Right lobe of liver (tissue), 6 donors: Measurements from ENCODE around the gene TTC7B. TPM values are rescaled to one million over a fixed set of nuclear protein-coding genes. Genes with fewer than 3 reads are reported as not detected.
A peak's percentile ranks its signal among the peaks of the same experiment; 100 is the strongest.

ENCODE experiments used
- ATAC-seq, 4 donors: fragments of 200-7000 bp; cut with Tn5 transposase; one replicate each; pipeline ENCODE4 v1.9.1; 2020; ENCODE audit warnings: mild to moderate bottlenecking in 4 of 4, moderate library complexity in 4 of 4
- DNase-seq, 3 donors: peaks; one replicate each; pipeline ENCODE4 v3.0.0-alpha.2; 2020
- H3K27ac ChIP-seq, 3 donors: fragments of 200-600 bp; one replicate each; pipeline ENCODE4 v1.8.0; 2022
- H3K27me3 ChIP-seq, 2 donors: fragments of 200-600 bp; one replicate each; pipeline ENCODE4 v1.8.0; 2022
- H3K36me3 ChIP-seq, 4 donors: fragments of 200-600 bp; sonication (generic) in 1 of 4; one replicate each; pipeline versions ENCODE4 v1.5.1 to v1.8.0; 2017 to 2022; ENCODE audit warnings: control low read depth in 1 of 4
- H3K4me1 ChIP-seq, 4 donors: fragments of 200-600 bp; sonication (generic) in 1 of 4; one replicate each; pipeline versions ENCODE4 v1.5.1 to v1.8.0; 2017 to 2022; ENCODE audit warnings: control low read depth in 1 of 4
- H3K4me3 ChIP-seq, 3 donors: fragments of 200-600 bp; one replicate each; pipeline ENCODE4 v1.8.0; 2022
- H3K9me3 ChIP-seq, 4 donors: fragments of 200-600 bp; sonication (generic) in 1 of 4; one replicate each; pipeline versions ENCODE4 v1.5.1 to v1.8.0; 2017 to 2022; ENCODE audit warnings: control low read depth in 1 of 4
- POLR2A ChIP-seq: fragments of 450-650 bp; IDR thresholded peaks from one replicate; pipeline ENCODE4 v1.6.1; 2017; ENCODE audit warnings: antibody characterized with exemption, mild to moderate bottlenecking
- WGBS: methylation state at CpG from one replicate; pipeline ENCODE4 v1.1.6; 2018; ENCODE audit warnings: low coverage, low lambda C conversion rate; ENCODE audit not compliant: insufficient coverage; ENCODE audit errors: missing lambda C conversion rate; 5-methylcytosine and 5-hydroxymethylcytosine counted together
- intact Hi-C, 2 donors: fragments of 100-400 bp; cut with DNase I; formaldehyde crosslinking; loops; one replicate each; pipeline versions ENCODE4 v1.11.2 to v1.14.1; 2022
- total RNA-seq, 6 experiments: library from RNA; depleted of rRNA in 2 of 6; stranded (reverse); fragments of >200 nt in 2 of 6; fragmentation: NEBNext Ultra II Directional in 3 of 6; extraction: Animal tissue kit (Norgen Biotek cat#: 25700) in 3 of 6; gene quantifications; one replicate each; pipeline versions ENCODE4 v1.1.0 to v1.2.4, GENCODE V29; 2016 to 2023
- TF ChIP-seq, protein P1 (sequence below), 4 donors: fragments of 200-600 bp in 3 of 4; fragments of 450-650 bp in 1 of 4; IDR thresholded peaks; one replicate each; pipeline versions ENCODE4 v1.5.1 to v1.8.0; 2016 to 2022; ENCODE audit warnings: antibody characterized with exemption in 4 of 4, mild to moderate bottlenecking in 2 of 4
- donor health status: DM: no; HTN: yes; CAD: no.
- donor health status: DM: no; HTN: no; CAD: no.
- donor health status: DM: no; HTN: no; CAD: no.
- donor health status: DM: no; HTN: yes; CAD: no.
- donor health status: DM: no; HTN: yes; CAD: no.

TTC7B gene
- total RNA-seq, 6 experiments from 2014 or later: 18.4 to 56.1 (median 37.5) TPM

- no peak for TF ChIP-seq POLR2A
- TF ChIP-seq, protein P1, sequence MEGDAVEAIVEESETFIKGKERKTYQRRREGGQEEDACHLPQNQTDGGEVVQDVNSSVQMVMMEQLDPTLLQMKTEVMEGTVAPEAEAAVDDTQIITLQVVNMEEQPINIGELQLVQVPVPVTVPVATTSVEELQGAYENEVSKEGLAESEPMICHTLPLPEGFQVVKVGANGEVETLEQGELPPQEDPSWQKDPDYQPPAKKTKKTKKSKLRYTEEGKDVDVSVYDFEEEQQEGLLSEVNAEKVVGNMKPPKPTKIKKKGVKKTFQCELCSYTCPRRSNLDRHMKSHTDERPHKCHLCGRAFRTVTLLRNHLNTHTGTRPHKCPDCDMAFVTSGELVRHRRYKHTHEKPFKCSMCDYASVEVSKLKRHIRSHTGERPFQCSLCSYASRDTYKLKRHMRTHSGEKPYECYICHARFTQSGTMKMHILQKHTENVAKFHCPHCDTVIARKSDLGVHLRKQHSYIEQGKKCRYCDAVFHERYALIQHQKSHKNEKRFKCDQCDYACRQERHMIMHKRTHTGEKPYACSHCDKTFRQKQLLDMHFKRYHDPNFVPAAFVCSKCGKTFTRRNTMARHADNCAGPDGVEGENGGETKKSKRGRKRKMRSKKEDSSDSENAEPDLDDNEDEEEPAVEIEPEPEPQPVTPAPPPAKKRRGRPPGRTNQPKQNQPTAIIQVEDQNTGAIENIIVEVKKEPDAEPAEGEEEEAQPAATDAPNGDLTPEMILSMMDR (IDR thresholded peaks at IDR 0.05): no peak
- H3K27ac ChIP-seq: no peak overlapping the region
- no peaks in the 10 kb centered on the region for H3K4me1 ChIP-seq
- H3K36me3 ChIP-seq: no peaks in the 10 kb centered on the region
- no peaks in the 10 kb centered on the region for H3K27me3 ChIP-seq
- no peaks in the 10 kb centered on the region for H3K9me3 ChIP-seq
- H3K4me3 ChIP-seq: no peak overlapping the region
- DNase-seq (no peak), ATAC-seq (no peak)
- intact Hi-C loops: no loop called here
Measured at GRCh38 chr14:90498198-90498597, 318.0 kb downstream of the TTC7B start.

DNA sequence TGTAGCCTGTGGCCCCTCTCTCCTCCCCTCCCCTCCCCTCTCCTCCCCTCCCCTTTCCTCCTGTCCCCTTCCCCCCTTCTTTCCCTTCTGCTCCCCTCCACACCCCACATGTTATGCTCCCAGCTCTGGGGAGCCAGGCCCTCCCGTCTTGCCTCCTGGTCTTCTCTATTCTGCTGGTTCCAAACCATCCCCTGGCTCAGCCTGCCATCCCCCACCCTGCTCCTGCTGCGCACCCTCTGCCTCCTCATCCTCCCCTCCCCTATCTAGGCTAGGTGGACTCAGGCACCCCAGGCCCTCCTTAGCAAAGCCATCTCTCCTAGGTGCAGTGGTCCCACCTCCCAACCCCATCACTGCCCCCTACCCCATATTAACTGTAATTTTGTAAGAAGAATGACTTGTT is 319.9 kb downstream of the TTC7B start:
- intact Hi-C loops: no loop called here
- DNase-seq (no peak), ATAC-seq (no peak)
- Histone ChIP-seq H3K27me3 (no peaks in the 10 kb centered on the region), H3K36me3 (no peaks in the 10 kb centered on the region), H3K9me3 (no peaks in the 10 kb centered on the region), H3K4me3 (no peak overlapping the region), H3K27ac (no peak overlapping the region), H3K4me1 (no peaks in the 10 kb centered on the region)
- 74% methylated on average over 2 of the region's 2 CpGs for WGBS
- TF ChIP-seq POLR2A: no peak
- TF ChIP-seq, protein P1 (IDR thresholded peaks at IDR 0.05): no peak

DNA sequence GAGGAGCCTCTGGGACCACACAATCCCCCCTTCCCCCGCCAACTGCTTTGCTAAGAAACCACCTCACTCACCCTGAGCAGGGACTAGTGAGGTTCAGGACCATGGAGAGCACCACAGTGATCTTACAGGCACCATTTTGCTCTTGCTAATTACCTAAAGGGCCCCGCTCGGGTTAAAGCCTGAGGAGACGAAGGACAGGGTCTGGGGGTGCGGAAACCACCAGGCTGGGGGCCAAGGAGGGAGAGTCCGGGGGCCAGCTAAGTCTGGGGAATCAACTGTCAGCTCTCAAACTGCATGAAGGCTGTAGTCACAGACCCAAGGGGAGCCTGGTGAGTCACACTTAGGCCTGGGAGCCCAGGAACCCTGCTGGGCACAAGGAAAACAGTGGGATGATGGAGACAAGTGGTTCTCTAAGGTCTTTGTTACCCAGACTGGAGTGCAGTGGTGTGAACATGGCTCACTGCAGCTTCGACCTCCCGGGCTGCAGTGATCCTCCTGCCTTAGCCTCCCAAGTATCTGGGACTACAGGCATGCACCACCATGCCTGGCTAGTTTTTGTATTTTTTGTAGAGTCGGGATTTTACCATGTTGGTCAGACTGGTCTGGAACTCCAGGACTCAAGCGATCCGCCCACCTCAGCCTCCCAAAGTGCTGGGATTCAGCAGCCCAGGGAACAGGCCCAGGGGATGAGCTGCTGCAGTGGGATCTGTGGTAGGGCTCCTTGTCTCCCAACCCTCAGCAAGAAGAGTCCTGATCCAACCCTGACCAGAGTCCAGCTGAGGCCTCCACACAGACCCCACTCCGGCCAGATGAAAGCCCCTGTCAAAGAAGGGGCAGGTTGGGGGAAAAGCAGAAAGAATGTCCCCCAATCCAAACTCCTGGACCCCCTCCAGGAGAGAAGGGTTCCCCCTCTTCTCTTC is 320.6 kb downstream of the TTC7B start:
- WGBS: 1% methylated on average over 6 of the region's 12 CpGs
- ATAC-seq (peak; percentile 42 to 63 (median 44)), DNase-seq (peak in 1 of 3 donors; percentile 48)
- intact Hi-C loops: no loop called here
- TF ChIP-seq POLR2A: no peak
- TF ChIP-seq, protein P1 (IDR thresholded peaks at IDR 0.05): no peak
- Histone ChIP-seq H3K27me3 (no peaks in the 10 kb centered on the region), H3K4me3 (no peak overlapping the region), H3K4me1 (no peaks in the 10 kb centered on the region), H3K9me3 (no peaks in the 10 kb centered on the region), H3K36me3 (no peaks in the 10 kb centered on the region), H3K27ac (no peak overlapping the region)

GRCh38 chr14:90491911-90492531 is 324.2 kb downstream of the TTC7B start:
- no peak for DNase-seq
- no peak overlapping the region for H3K27ac ChIP-seq
- no peaks in the 10 kb centered on the region for H3K9me3 ChIP-seq
- no peaks in the 10 kb centered on the region for H3K36me3 ChIP-seq
- no peak for ATAC-seq
- no peaks in the 10 kb centered on the region for H3K27me3 ChIP-seq
- WGBS: 41% methylated on average over 2 of the region's 11 CpGs
- H3K4me3 ChIP-seq: no peak overlapping the region
- no peaks in the 10 kb centered on the region for H3K4me1 ChIP-seq
- TF ChIP-seq POLR2A: no peak
- TF ChIP-seq, protein P1 (IDR thresholded peaks at IDR 0.05): no peak
- intact Hi-C loops: no loop called here
